ENCODE data around the gene BEND7. TPM values are rescaled to one million over a fixed set of nuclear protein-coding genes. Genes with fewer than 3 reads are reported as not detected.

Gene BEND7
- total and polyA plus RNA-seq, 8 donors, result 7.3 to 22.8 (median 15.3) TPM

DNA sequence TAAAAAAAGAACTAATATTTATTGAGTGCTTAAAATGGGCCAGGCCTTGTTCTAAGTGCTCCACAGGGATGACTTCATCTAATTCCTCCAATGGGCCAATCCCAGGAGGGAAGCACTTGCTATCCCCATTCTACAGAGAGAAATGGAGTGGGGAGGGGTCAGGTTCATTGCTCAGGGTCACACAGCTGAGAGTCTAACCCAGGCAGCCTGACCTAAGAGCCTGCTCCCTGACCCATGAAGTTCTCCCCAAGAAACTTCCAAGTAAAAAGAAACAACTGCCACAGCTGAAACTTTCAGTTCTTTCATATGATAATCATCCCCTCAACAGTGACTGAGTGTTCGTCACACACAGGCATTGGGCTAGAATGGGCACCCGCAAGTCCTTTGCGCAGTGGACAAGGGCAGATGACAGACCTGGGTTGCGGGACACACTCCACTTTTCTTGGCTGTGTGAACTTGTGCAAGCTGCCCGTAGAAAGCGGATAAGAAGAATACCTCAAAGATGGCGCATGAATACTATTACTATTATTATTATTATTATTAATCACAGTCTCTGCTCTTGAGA, 39.7 kb downstream of the BEND7 start:
- DNase-seq (no peak), ATAC-seq (no peak), FAIRE-seq (no peak)
- TF ChIP-seq, protein P1, sequence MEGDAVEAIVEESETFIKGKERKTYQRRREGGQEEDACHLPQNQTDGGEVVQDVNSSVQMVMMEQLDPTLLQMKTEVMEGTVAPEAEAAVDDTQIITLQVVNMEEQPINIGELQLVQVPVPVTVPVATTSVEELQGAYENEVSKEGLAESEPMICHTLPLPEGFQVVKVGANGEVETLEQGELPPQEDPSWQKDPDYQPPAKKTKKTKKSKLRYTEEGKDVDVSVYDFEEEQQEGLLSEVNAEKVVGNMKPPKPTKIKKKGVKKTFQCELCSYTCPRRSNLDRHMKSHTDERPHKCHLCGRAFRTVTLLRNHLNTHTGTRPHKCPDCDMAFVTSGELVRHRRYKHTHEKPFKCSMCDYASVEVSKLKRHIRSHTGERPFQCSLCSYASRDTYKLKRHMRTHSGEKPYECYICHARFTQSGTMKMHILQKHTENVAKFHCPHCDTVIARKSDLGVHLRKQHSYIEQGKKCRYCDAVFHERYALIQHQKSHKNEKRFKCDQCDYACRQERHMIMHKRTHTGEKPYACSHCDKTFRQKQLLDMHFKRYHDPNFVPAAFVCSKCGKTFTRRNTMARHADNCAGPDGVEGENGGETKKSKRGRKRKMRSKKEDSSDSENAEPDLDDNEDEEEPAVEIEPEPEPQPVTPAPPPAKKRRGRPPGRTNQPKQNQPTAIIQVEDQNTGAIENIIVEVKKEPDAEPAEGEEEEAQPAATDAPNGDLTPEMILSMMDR (IDR thresholded peaks at IDR 0.05), result no peak
- 97 to 98% methylated on average over 7 of the region's 7 CpGs for WGBS, 2 donors
- Histone ChIP-seq H3K36me3 (no peaks in the 10 kb centered on the region), H3K4me3 (no peak overlapping the region), H3K9me3 (no peaks in the 10 kb centered on the region), H3K27ac (no peak overlapping the region), H3K4me1 (no peaks in the 10 kb centered on the region), H3K27me3 (no peaks in the 10 kb centered on the region)
- intact Hi-C loops (cut with DNase I), result no loop called here

DNA sequence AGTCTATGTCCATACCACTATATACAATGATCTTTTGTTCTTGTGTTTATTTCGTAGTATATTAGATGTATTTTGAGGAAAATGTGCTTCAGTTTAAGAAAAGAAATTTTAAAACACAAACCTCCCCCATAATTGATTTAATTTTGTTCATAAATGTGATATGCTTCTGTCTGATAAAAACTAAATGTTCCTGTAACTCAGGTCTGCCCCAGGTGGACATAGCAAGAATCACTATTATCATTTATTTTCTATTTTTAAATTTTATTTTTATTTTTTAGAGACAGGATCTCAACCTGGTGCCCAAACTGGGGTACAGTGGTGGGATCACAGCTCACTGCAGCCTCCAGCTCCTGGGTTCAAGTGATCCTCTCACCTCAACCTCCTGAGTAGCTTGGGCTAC, 43.2 kb downstream of the BEND7 start:
- WGBS, 2 donors, result 85 to 88% methylated on average over 1 of the region's 1 CpG
- ATAC-seq (no peak), DNase-seq (no peak), FAIRE-seq (no peak)
- intact Hi-C loops (cut with DNase I), result no loop called here
- H3K4me1 ChIP-seq, result no peaks in the 10 kb centered on the region
- no peaks in the 10 kb centered on the region for H3K9me3 ChIP-seq
- H3K36me3 ChIP-seq, result no peaks in the 10 kb centered on the region
- TF ChIP-seq, protein P1 (IDR thresholded peaks at IDR 0.05), result no peak
- no peak overlapping the region for H3K4me3 ChIP-seq
- H3K27me3 ChIP-seq, result no peaks in the 10 kb centered on the region
- H3K27ac ChIP-seq, result no peak overlapping the region

DNA sequence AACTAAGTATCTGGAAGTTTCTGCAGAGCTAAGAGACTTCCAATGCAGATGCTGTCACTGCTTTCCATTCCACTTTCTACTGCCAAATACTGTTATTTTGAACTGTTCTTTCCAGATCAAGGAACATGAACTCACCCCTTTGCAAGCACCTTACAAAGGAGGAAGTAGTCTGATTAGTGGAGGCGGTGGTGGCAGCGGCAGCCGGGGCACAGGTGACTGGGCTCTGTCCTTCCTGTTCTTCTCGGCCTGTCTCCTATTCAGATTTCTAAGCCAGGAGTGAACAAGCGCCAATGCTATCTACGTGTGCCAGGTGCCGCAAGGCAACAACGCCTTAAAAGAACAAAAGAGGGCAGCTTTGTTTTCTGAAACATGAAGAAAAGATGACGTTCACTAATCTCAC, 44.9 kb downstream of the BEND7 start:
- WGBS, 2 donors, result 88 to 93% methylated on average over 9 of the region's 9 CpGs
- Histone ChIP-seq H3K27me3 (no peaks in the 10 kb centered on the region), H3K36me3 (no peaks in the 10 kb centered on the region), H3K27ac (no peak overlapping the region), H3K9me3 (no peaks in the 10 kb centered on the region), H3K4me1 (no peaks in the 10 kb centered on the region), H3K4me3 (no peak overlapping the region)
- peak in 1 of 4 donors; percentile 36 for ATAC-seq
- DNase-seq, result no peak
- FAIRE-seq, result no peak
- TF ChIP-seq, protein P1 (IDR thresholded peaks at IDR 0.05), result no peak
- intact Hi-C loops (cut with DNase I), result no loop called here

DNA sequence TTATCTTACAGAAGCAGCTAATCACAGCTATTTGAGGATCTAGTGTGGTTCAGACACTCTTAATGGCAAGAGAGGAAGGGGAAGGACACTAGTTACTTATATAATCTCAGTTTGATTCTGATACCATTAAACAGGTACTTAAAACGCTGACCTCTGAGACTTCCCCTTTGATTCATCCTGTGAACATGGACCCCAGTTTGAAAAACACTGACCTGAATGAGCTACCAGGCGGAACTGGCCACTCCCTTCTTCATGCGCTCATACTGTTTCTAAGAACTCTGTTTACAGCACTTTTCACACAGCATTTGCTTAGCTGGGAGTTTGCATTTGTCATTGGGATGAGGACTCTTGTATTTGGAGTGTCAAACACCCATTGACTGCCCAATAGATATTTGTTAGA, 45.7 kb downstream of the BEND7 start:
- ATAC-seq (no peak), DNase-seq (no peak), FAIRE-seq (no peak)
- no peak overlapping the region for H3K27ac ChIP-seq
- H3K4me3 ChIP-seq, result no peak overlapping the region
- no peaks in the 10 kb centered on the region for H3K9me3 ChIP-seq
- H3K4me1 ChIP-seq, result no peaks in the 10 kb centered on the region
- 85 to 87% methylated on average over 3 of the region's 3 CpGs for WGBS, 2 donors
- no peaks in the 10 kb centered on the region for H3K36me3 ChIP-seq
- no peaks in the 10 kb centered on the region for H3K27me3 ChIP-seq
- TF ChIP-seq, protein P1 (IDR thresholded peaks at IDR 0.05), result no peak
- intact Hi-C loops (cut with DNase I), result no loop called here

DNA sequence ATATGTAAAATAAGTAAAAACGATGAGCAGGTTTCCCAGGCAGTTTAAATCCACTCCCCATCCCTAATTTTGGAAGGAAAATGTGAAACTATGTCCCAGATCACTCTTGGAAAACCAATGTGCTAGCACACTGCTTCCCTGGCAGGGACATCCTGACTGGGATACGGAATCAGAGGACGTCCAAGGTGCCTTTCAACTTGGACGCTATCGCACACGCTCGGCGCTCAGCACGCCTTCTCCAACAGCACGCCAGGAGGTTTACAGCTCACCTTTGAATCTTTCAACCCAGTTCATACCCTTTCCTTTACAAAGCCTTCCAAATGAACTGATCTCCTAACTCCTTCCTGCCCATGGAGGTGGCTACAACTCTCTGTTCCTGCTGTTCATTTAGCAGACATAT, 47.1 kb downstream of the BEND7 start:
- DNase-seq (no peak), ATAC-seq (no peak), FAIRE-seq (no peak)
- Histone ChIP-seq H3K27me3 (no peaks in the 10 kb centered on the region), H3K4me1 (no peaks in the 10 kb centered on the region), H3K27ac (no peak overlapping the region), H3K36me3 (no peaks in the 10 kb centered on the region), H3K9me3 (no peaks in the 10 kb centered on the region), H3K4me3 (no peak overlapping the region)
- WGBS, 2 donors, result 84 to 85% methylated on average over 10 of the region's 10 CpGs
- TF ChIP-seq, protein P1 (IDR thresholded peaks at IDR 0.05), result no peak
- intact Hi-C loops (cut with DNase I), result no loop called here

All from pancreas (tissue), 10 donors.